ENCODE data around the gene CDKL5.

- TF ChIP-seq EZH2 (IDR thresholded peaks at IDR 0.05; ENCODE audit: borderline replicate concordance, insufficient read depth, low read depth, low read length, poor library complexity, severe bottlenecking), result no peak
- TF ChIP-seq, protein P1, sequence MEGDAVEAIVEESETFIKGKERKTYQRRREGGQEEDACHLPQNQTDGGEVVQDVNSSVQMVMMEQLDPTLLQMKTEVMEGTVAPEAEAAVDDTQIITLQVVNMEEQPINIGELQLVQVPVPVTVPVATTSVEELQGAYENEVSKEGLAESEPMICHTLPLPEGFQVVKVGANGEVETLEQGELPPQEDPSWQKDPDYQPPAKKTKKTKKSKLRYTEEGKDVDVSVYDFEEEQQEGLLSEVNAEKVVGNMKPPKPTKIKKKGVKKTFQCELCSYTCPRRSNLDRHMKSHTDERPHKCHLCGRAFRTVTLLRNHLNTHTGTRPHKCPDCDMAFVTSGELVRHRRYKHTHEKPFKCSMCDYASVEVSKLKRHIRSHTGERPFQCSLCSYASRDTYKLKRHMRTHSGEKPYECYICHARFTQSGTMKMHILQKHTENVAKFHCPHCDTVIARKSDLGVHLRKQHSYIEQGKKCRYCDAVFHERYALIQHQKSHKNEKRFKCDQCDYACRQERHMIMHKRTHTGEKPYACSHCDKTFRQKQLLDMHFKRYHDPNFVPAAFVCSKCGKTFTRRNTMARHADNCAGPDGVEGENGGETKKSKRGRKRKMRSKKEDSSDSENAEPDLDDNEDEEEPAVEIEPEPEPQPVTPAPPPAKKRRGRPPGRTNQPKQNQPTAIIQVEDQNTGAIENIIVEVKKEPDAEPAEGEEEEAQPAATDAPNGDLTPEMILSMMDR (IDR thresholded peaks at IDR 0.05), result no peak
Measured at GRCh38 chrX:18549643-18550042, 124.2 kb downstream of the CDKL5 start.

All from B cell (primary cell).